Stimulated activated CD4-positive, alpha-beta T cell treated with anti-CD3 and anti-CD28 coated beads, Interleukin-4, amount 100 ng/mL, for 24 hours (primary cell): ENCODE results near the gene BICC1.

Experiments
- DNase-seq: peaks from one replicate; pipeline ENCODE4 v3.0.0-alpha.2; 2020

BICC1 gene

DNA sequence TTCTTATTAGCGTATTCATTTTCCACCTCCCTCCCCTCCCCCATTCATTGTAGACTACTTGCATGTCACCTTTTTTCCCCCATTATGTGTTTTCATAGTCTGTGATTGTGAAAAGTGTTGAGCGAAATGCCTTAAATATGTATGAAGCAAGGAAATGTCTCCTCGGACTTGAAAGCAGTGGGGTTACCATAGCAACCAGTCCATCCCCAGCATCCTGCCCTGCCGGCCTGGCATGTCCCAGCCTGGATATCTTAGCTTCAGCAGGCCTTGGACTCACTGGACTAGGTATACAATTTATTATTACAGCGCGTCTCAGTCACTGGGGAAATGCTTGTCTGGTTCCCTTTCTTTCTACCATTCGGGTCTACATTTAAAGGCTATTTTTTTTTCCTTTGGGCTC is 283.6 kb downstream of the BICC1 start:
- DNase-seq: no peak

DNA sequence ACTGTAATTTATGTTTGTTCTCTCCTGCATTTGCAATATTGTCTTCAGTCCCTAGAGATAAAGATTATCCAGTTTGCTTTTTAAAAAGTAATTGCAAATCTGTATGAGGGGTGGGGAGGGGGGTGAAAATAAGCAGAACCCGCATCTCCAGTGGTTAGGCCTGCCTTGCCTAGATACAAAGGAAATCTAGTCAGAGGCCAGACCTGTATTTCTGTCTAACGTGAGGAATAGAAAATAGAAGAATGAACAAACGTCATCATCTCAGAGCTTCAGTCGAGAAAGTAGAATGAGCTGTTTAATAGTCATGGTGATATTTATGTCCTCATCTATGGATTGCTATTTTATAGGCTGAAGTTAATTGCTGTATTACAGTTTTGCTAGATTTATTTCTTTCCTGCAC is 284.2 kb downstream of the BICC1 start:
- DNase-seq: no peak

DNA sequence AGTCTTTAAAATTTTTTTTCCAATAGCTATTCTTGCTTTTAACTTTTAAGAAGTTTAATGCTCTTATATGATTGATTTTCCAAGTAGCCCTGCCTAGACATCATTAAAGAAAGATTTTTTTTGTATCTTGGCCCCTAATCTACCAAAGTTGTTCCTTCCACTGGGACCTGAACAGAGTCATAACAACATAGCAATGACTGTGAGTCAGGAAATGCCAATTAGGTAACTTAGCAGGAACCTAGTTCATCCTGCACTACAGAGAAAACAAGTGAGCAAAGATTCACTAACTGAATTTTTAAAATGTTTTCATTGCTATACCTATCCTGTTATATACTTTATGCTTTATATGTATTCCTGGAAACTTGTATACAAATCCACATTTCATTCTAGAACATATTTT is 284.7 kb downstream of the BICC1 start:
- no peak for DNase-seq

DNA sequence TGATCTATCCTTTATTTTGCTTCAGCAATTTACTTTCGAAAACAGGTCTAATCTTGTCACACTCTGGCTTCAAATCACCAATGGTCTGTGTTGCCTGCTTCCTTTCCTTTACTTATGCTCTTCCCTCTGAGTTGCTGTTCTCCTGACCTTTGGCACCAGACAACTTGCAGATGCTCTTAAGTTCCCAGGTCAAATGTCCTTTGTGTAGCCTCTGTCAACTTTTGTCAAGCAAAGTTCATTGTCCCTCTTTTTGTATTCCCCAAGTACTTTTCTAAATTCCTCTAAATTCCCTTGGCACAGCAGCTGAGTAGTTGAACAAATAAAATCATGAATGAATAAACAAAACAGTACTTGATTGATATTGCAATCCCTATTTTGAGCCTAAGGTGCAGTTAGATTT is 289.4 kb downstream of the BICC1 start:
- DNase-seq: no peak

DNA sequence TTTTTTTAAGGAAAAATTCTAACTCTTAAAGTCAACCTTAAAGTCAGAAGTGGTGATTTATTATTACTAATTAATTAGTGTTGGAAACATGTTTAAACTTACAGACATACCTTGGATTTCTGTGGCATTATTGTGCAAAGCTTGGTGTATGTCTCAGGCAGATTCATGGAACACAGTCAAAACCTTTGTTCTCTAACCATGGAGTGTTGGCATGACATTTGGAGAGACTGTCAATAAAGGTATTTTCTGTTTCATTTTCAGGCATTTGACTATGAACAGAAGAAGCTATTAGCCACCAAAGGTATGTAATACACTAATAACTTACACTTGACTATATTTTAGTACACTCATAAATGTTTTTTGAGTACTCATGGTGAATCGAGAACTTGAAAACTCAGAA is 293.7 kb downstream of the BICC1 start:
- DNase-seq: no peak

DNA sequence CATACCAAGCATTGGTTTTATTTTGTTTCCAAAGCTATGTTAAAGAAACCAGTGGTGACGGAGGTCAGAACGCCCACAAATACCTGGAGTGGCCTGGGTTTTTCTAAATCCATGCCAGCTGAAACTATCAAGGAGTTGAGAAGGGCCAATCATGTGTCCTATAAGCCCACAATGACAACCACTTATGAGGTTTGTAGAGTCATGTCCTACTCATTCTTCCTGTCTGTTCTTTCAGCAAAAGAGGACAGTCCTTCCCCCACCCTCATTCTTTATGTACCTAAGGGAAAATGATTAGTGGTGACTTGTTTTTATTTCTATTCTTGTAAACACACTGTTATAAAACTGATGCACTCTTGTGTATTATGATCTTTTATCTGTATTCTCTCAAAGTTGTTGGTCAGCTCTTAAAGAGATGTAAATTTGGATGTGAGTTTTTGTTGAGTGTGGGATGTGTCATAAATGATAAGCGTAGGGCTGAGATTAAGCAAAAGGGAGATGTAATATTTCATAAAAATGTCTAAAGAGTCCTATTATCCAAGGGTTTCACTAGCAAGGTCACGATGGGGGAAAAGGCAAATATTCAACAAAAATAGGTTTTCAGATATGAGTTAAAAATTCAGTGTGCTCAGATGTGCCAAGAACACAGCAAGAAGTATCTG is 294.4 kb downstream of the BICC1 start:
- DNase-seq: no peak

DNA sequence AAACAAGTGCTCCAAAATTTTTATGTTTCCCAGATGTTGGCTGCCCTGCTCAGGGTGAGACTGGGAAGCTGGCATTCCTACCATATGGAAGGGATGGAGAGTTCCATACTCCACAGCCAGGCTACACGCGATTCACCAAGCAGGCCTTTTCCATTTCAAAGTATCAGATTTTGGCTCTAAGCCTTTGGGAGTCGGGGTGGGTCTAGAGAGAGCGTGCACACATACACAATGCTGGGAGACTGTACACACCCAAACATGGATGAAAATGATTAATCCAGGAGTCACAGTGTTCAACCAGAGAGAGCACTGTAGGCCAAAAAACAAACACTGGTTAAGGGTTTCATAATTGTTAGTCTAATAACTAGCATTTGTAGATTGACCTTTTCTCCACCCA is 295.0 kb downstream of the BICC1 start:
- no peak for DNase-seq

DNA sequence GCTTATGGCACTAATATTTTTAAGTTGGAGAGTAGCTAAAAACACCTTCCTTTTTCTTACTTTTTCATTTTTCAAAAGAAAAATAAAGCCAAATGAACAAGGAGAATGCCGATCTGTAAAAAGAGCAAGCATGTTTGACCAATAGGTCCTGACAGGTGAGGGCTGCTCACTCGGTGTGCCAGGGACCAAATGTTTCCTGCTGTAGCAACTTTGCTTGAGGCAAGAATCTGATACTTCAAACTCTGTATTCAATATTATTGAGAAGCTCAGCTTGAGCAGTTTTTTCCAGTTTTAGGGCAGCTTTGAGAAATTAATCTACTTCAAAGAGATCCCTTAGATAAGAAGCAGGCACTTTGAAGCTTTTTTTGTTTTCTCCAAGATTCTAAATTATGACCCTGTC is 298.1 kb downstream of the BICC1 start:
- DNase-seq: no peak

DNA sequence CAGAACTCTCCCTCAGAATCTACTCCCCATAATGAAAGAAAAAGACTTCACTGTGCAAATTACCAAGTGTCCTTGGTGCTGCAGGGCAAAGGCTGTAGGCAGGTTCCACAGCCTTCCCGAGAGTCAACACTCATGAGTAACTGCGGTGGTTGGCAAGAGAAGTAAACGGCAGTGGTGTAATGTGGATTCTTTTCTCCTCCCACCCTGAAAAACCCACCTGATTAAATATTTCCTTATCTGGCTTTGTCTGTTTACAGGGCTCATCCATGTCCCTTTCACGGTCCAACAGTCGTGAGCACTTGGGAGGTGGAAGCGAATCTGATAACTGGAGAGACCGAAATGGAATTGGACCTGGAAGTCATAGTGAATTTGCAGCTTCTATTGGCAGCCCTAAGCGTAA is 300.9 kb downstream of the BICC1 start:
- DNase-seq: no peak

DNA sequence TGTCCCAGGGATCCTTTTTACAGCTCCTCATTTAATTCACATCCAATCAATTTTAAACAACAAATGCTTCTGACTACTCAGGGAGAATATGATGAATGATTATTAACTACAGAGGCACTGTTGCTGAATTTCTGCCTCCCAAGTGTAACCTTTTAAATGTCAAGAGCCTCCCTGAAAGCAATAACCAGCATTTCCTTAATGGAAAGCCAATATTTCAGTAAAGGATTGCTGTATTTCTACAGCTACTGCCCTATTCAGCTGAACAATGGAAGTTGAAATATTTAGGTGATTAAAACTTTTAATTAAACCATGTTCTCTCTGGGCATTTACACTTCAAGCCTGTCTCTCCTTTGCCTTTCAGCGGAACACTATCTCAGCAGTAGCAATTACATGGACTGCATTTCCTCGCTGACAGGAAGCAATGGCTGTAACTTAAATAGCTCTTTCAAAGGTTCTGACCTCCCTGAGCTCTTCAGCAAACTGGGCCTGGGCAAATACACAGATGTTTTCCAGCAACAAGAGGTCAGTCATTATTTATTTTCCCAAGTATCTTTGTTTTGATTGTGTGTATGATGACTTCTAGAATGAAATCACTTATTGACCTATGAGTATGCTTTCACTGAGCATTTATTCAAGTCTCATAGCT is 304.7 kb downstream of the BICC1 start:
- DNase-seq: no peak

DNA sequence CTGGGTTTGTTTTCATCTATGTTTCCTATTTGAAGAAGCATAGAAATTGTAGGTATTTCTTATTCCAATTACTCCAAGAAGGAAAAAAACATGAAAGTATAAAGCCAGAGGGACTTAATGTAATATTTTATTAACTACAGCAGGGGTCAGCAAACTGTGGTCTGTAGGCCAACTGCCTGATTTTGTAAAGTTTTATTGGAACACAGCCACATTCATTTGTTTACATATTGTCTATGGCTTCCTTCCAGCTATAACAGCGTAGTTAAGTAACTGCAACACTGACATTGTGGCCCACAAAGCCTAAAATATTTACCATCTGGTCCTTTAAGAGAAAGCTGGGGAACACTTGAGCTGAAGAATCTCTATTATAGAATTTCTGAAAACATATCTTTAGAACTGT is 306.2 kb downstream of the BICC1 start:
- DNase-seq: no peak

DNA sequence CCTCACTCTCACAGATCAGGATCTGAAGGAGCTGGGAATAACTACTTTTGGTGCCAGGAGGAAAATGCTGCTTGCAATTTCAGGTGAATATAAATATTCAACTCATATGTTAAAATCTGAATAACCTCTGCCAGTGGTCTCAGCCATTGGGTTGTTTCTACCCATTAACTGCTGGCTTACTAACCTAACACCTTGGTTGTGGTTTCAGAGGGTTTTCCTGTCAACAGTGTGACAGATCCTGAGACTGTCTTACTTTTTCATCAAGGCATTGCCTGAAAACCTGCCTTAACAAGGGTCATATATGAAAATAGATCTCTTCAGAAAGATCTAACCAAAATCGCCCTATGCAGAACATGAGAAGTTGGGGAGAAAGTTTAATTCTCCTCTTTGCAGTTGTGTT is 307.7 kb downstream of the BICC1 start:
- DNase-seq: no peak

DNA sequence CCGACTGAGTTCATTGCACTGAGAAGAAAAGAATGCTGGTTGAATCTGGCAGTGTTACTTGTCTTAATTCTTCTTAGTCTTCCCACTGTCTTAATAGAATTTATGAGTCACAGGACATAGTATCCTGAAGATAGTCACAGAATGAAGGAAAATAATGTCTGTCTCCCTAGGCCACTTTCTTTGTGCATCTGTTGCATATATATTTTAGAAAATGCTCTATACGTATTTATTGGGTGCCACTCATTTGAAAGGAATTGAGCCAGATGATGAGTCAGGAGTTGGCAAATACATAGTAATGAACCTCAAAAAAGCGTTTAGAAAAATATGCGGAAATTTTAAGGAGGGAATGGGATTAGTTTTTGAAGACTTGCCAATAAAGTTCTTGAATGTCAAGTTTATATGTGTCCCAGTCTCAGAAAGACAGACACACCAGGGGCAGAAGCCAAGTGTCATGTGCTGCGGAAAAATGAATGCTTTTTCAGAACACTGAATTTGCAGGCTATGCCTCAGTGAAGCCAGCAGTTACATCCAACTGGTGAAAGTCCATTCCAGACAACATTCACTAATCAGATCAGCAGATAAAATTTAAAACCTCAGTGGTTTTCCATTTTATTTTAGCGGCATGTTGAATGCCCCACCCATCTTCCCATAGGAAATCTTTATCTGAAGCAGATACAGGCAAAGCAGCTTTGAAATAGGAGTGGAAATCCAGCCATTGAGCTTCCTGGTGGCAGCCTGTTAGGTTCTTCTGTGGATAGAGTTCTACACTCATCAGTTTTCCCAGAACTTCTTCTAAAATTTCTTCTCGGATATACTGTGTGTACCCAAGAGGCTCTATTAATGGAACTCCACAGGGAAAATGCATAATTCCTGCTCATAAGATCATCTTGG is 308.4 kb downstream of the BICC1 start:
- DNase-seq: no peak

DNA sequence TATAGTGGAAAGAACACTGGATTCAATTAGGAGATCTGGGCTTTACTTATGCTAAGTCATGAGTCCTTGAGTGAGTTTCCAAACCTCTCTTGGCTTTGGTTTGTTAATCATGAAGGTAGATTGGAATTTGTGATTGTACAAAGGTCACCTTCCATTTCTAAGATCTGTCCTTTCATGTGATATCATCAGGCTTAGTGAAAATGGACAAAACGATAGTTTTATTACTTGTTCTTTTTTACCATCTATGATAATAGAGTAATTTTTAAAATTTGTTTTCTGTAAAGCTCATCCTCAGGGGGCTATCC is 309.0 kb downstream of the BICC1 start:
- DNase-seq: no peak

DNA sequence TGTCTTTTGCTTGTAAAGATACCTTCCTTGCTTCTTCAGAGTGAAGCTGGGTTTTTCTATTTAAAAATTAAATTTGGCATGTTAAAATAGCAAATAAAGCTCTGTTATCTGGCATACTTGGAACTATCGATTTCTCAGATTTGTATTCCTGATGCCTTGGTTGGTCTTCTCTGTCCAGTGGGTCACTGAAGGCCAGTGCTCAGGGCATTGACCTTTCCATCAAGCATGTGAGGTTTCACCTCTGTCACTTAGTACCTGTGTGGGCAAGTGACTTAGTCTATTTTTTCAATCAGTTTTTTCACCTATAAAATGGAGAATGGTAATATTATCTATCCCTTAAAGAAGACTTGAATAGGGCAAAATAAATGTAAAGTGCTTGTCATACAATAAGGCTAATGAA is 311.3 kb downstream of the BICC1 start:
- no peak for DNase-seq

DNA sequence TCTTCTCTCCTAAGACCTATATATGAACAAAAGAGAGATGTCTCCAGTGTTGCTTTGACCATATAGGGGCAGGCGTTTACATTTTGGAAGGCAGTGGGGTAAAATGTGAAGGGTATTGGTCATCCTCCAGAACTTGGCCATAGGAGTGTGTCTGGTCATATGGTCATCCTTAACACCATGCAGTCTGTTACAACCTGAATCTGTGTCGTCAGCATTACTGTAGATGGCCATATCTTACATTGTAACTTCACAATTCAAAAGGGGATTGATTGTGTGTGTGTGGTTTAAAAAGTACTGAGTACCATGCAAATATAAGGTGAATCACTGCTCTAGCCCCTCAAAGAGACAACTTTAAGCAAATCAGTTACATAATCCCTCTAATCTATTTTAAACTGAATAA is 311.7 kb downstream of the BICC1 start:
- DNase-seq: no peak

DNA sequence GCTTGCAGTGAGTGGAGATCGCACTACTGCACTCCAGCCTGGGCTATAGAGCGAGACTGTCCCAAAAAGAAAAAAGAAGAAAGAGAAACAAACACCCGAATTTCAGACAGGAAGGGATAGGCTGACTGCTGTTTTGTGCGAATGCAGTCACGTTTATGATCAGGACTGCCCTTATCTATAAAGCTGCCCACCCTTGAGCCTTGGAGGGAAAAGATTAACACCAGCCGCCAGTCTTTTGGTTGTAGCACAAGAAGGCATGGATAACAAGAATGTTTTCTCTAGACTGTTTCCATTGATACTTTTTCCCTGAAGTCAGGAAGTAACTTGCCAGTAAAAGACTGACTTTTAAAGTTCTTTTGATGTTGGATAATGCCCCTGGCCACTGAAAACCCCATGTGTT is 314.0 kb downstream of the BICC1 start:
- DNase-seq: no peak

DNA sequence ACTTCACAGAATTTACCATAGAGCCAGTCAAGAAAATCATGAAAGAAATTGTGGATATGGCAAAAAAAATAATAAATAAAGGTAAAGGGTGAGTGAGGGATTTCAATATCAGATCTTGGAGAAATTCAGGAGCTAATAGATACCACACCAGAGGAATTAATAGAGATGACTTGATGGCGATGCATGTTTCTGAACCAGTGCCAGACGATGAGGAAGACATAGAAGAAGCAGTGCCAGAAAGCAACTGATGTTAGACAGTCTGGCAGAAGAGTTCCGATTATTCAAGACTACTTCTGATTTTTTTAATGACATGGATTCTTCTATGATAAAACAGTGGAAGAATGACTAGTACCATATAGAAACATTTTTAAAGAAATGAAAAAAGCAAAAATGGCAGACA is 314.7 kb downstream of the BICC1 start:
- DNase-seq: no peak

DNA sequence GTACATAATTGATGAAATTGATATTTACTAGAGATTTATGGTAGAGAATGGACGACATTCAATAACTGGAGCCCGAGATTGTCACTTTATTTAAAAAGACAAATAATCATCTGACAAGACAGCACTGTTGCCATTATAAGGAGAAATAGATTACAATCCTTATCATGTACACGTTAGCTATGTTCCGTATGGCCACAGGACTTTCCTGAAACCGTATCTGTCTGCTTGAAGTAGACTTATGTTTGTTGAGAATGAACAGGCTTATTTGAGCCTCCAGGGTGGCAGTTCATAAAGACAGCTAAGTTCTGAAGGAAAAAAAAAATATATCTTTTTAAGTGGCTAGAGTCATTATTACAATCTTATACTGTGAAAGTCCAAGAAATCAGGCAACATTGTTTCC is 317.2 kb downstream of the BICC1 start:
- DNase-seq: no peak

DNA sequence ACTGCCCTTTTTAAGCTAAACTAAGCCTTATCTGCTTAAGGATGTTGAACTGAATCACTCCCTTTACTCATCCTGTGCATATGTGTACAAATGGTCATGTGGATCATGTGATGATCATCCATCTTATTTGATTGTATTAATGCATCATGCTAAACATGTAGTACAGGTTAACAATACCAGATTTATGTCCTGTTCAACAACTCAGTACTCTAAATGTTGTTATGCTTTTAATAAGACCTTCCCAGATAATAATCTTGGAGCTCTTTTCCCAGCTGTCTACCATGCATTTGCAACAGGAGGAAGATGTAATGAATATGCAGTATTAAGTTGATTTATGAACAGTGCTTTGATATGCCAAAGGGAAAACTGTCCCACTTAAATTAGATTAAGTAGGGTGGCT is 318.0 kb downstream of the BICC1 start:
- no peak for DNase-seq

DNA sequence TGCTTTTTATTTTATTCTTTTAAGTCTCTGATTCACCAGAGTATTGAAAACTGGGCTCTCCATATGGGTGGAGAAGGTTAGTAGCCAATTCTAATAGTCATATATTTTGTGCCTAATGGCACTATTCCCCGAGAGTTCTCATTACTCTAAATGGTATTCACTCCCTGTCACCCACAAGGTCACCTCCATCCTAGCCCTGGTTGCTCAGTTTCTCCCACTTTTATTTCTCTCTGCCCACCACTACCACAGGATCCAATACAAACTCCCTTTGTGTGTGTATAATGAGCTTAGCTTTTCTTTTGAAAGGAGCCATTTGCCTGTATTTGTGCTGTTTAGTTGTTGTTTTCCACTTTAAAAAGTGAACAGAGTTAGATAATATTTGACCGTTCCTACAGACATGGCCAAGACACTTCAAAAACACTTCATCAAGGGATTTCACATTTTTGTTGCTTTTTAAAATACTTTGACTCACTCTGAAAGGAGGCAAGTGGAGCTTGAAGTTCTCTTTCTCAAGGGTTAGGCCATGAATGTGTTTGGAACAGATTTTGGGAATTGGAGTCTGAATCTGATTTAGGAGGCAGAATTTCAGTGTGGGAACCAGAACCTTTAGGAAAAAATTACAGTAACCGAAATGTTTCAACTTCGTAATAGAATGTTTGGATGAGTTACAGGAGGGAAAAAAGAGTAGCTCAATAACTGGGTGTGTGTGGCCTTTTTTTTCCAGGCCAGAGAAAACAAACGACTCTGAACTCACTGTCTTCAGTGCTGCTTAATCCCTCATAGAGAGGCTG is 321.3 kb downstream of the BICC1 start:
- DNase-seq: no peak

DNA sequence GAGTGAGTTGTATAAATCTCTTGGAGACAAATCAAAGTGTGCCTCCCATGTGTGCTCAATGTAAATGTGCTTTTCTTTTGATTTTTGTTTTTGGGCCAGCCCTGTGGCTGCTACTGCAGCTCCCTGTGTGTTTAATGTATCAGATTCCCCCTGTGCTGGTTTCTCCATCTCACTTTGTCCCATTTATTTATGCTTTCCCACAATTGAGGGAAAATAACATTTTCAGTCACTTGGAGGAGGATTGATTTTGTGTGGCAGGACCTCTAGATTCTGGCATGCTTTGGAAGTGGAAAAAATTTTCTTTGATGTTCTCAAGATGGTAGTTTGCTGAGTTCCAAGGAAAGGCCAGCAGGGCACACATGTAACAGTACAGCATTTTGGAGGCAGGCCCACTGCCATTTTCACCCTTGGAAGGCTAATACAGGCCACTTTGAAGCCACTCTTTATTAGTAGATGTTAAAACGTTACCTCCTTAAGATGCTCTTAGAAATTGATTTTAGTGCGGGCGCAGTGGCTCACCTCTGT is 323.6 kb downstream of the BICC1 start:
- no peak for DNase-seq

DNA sequence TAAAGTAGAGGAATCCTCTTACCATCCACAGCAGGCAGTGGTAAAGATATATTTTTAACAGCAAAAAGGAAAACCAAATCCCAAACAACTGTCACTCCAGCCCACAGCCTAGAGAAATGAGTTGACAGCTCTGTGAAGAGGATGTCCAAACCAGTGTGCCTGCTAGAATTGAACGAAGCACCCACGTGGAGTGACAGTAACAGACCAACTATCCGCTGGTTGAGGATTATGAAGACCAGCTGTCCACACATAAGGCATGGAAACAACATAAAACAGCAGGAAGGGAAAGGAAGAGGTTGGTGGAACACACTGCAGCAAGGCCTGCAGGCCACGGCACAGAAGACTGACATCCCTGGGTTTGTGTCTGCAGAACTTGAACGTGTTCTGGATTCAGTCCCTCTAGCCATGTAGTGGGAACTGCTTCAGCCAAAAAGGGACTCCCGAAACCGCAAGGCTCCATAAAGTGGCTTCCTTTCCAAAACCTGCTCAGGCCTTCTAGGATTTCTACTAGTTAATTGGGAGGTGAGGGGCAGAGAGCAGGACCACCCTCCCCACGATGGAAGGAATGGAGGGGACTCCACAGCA is 324.4 kb downstream of the BICC1 start:
- DNase-seq: no peak
